ENCODE data around the gene ZSWIM6.
"Not testable (repeated sequence)": the region's sequence is repeated elsewhere in the genome, so short reads cannot be mapped to it uniquely, and the experiment has no call there.

DNA sequence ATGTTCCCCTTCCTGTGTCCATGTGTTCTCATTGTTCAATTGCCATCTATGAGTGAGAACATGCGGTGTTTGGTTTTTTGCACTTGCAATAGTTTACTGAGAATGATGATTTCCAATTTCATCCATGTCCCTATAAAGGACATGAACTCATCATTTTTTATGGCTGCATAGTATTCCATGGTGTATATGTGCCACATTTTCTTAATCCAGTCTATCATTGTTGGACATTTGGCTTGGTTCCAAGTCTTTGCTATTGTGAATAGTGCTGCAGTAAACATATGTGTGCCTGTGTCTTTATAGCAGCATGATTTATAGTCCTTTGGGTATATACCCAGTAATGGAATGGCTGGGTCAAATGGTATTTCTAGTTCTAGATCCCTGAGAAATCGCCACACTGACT, 81.1 kb downstream of the ZSWIM6 start:
- TF ChIP-seq CTCF (IDR thresholded peaks at IDR 0.05 in 4 of 5, conservative IDR thresholded peaks at IDR 0.05 in 1 of 5); POLR2A (IDR thresholded peaks at IDR 0.05): not testable (repeated sequence)
